Stimulated activated CD4-positive, alpha-beta T cell treated with anti-CD3 and anti-CD28 coated beads, Interleukin-1b, Interleukin-23, amount 100 ng/mL, for 1 hour (primary cell): ENCODE results near the gene DUS3L.
"Not testable (repeated sequence)": the region's sequence is repeated elsewhere in the genome, so short reads cannot be mapped to it uniquely, and the experiment has no call there.

Experiments used
- DNase-seq, 2 donors: peaks; one replicate each; pipeline ENCODE4 v3.0.0-alpha.2; 2020; ENCODE audit warnings: low read depth in 2 of 2

Gene DUS3L

GRCh38 chr19:5799247-5800241 lies 8.6 kb upstream of the DUS3L start:
- DNase-seq = no peak

GRCh38 chr19:5798244-5798643 lies 7.3 kb upstream of the DUS3L start:
- no peak for DNase-seq

- DNase-seq = no peak
These were observed 4.5 kb upstream of the DUS3L start for GRCh38 chr19:5795382-5795919.

- DNase-seq = no peak
These were observed 2.2 kb upstream of the DUS3L start for GRCh38 chr19:5793188-5793587.

- DNase-seq = no peak
These were observed 1.3 kb upstream of the DUS3L start for GRCh38 chr19:5792224-5792623.

- DNase-seq = no peak
These were observed 941 bp downstream of the DUS3L start for GRCh38 chr19:5789886-5790558.

- no peak for DNase-seq
These were observed 1.6 kb downstream of the DUS3L start for GRCh38 chr19:5789351-5789761.

- no peak for DNase-seq
These were observed 2.5 kb downstream of the DUS3L start for GRCh38 chr19:5788422-5788821.

GRCh38 chr19:5787409-5788182 lies 3.4 kb downstream of the DUS3L start:
- DNase-seq = no peak

- no peak for DNase-seq
These were observed 4.2 kb downstream of the DUS3L start for GRCh38 chr19:5786593-5787408.

GRCh38 chr19:5785423-5785822 lies 5.5 kb downstream of the DUS3L start:
- DNase-seq = no peak

- DNase-seq = no peak
These were observed 6.3 kb downstream of the DUS3L start, which contains the start of gene PRR22 for GRCh38 chr19:5784581-5785147. Gene PRR22 (minus strand): TSS chr19:5784746. CDS start chr19:5784660, 86 bp downstream.

- no peak for DNase-seq
These were observed 7.7 kb downstream of the DUS3L start for GRCh38 chr19:5782945-5783919.

GRCh38 chr19:5782322-5782721 lies 8.6 kb downstream of the DUS3L start:
- no peak for DNase-seq

GRCh38 chr19:5780916-5781315 lies 10.0 kb downstream of the DUS3L start:
- not testable (repeated sequence) for DNase-seq

- DNase-seq = no peak
These were observed 12.6 kb downstream of the DUS3L start for GRCh38 chr19:5778402-5778801.

GRCh38 chr19:5775668-5776309 lies 15.2 kb downstream of the DUS3L start:
- DNase-seq = no peak

GRCh38 chr19:5774921-5775320 lies 16.0 kb downstream of the DUS3L start:
- DNase-seq = no peak

GRCh38 chr19:5773276-5773675 lies 17.7 kb downstream of the DUS3L start:
- no peak for DNase-seq
